Left cardiac atrium (tissue), 4 donors: ENCODE results near the gene RETNLB. TPM values are rescaled to one million over a fixed set of nuclear protein-coding genes. Genes with fewer than 3 reads are reported as not detected.

ENCODE experiments used
- ATAC-seq, 2 donors: fragments of 200-7000 bp; cut with Tn5 transposase; one replicate each; pipeline ENCODE4 v1.9.1; 2020; ENCODE audit warnings: mild to moderate bottlenecking in 2 of 2, moderate library complexity in 2 of 2
- DNase-seq: peaks from one replicate; pipeline ENCODE4 v3.0.0-alpha.2; 2020
- intact Hi-C, 2 donors: fragments of 100-400 bp; cut with DNase I; formaldehyde crosslinking; loops; one replicate each; pipeline versions ENCODE4 v1.14.1 to v1.15.1; 2022 to 2023
- long read RNA-seq: library from polyadenylated mRNA; unstranded; transcript quantifications from one replicate; pipeline ENCODE4 v2.0.0, GENCODE V29; 2021
- total RNA-seq, 2 donors: library from RNA; stranded (reverse); fragmentation: NEBNext Ultra II Directional; extraction: Animal tissue kit (Norgen Biotek cat#: 25700); gene quantifications; one replicate each; pipeline ENCODE4 v1.2.1, GENCODE V29; 2021
- donor health status: DM: no; HTN: yes; CAD: no.
- donor health status: DM: no; HTN: yes; CAD: no; lungs with severe emphysema.
- donor health status: DM: yes; HTN: yes; CAD: no.
- donor health status: Dilated cardiomyopathy.

RETNLB gene
- total RNA-seq = not detected
- long read RNA-seq = 0 reads

- DNase-seq = no peak
- intact Hi-C loops = no loop called here
- ATAC-seq = no peak
Observed at GRCh38 chr3:108757404-108757982, at the start of gene RETNLB. Gene RETNLB, minus strand, starts transcription at chr3:108757410. Its CDS starts 225 bp downstream, at chr3:108757185.

- intact Hi-C loops = no loop called here
- DNase-seq (no peak), ATAC-seq (peak in 1 of 2 donors; percentile 77)
Observed at GRCh38 chr3:108806316-108806715, 49.1 kb upstream of the RETNLB start.

- ATAC-seq = no peak
- intact Hi-C loops = no loop called here
- no peak for DNase-seq
Observed at GRCh38 chr3:108804966-108805365, 47.8 kb upstream of the RETNLB start.

- ATAC-seq (no peak), DNase-seq (no peak)
- intact Hi-C loops = no loop called here
Observed at GRCh38 chr3:108804437-108804836, 47.2 kb upstream of the RETNLB start.

GRCh38 chr3:108791473-108791872, 34.3 kb upstream of the RETNLB start:
- intact Hi-C loops = no loop called here
- DNase-seq = no peak

GRCh38 chr3:108780235-108780634, 23.0 kb upstream of the RETNLB start:
- no peak for DNase-seq
- no peak for ATAC-seq
- intact Hi-C loops = no loop called here

More at GRCh38 chr3:108791473-108791872, 34.3 kb upstream of the RETNLB start:
- no peak for ATAC-seq

- no peak for DNase-seq
- ATAC-seq = no peak
- intact Hi-C loops = no loop called here
Observed at GRCh38 chr3:108779496-108779895, 22.3 kb upstream of the RETNLB start.

GRCh38 chr3:108775649-108776048, 18.4 kb upstream of the RETNLB start:
- intact Hi-C loops = no loop called here
- DNase-seq = no peak
- no peak for ATAC-seq

- ATAC-seq (no peak), DNase-seq (no peak)
- intact Hi-C loops = no loop called here
Observed at GRCh38 chr3:108767253-108767652, 10.0 kb upstream of the RETNLB start.

GRCh38 chr3:108755686-108756085, 1.5 kb downstream of the RETNLB start:
- intact Hi-C loops = no loop called here
- ATAC-seq = no peak

GRCh38 chr3:108744762-108745161, 12.4 kb downstream of the RETNLB start:
- ATAC-seq (no peak), DNase-seq (no peak)
- intact Hi-C loops = no loop called here

More at GRCh38 chr3:108755686-108756085, 1.5 kb downstream of the RETNLB start:
- DNase-seq = no peak

GRCh38 chr3:108742929-108743328, 14.3 kb downstream of the RETNLB start:
- intact Hi-C loops = no loop called here
- DNase-seq (no peak), ATAC-seq (no peak)

- DNase-seq (no peak), ATAC-seq (no peak)
- intact Hi-C loops = no loop called here
Observed at GRCh38 chr3:108736821-108737220, 20.4 kb downstream of the RETNLB start.

GRCh38 chr3:108728934-108729333, 28.3 kb downstream of the RETNLB start:
- intact Hi-C loops = no loop called here
- DNase-seq = no peak

GRCh38 chr3:108728105-108728504, 29.1 kb downstream of the RETNLB start:
- ATAC-seq = no peak
- intact Hi-C loops = no loop called here
- no peak for DNase-seq

More at GRCh38 chr3:108728934-108729333, 28.3 kb downstream of the RETNLB start:
- no peak for ATAC-seq

- intact Hi-C loops = no loop called here
- ATAC-seq = no peak
- DNase-seq = no peak
Observed at GRCh38 chr3:108724101-108724500, 33.1 kb downstream of the RETNLB start.

- DNase-seq = no peak
- intact Hi-C loops = no loop called here
- no peak for ATAC-seq
Observed at GRCh38 chr3:108722724-108723123, 34.5 kb downstream of the RETNLB start.

- intact Hi-C loops = no loop called here
- ATAC-seq = peak in 1 of 2 donors; percentile 65
Observed at GRCh38 chr3:108719178-108719806, 37.9 kb downstream of the RETNLB start.

GRCh38 chr3:108718454-108718853, 38.8 kb downstream of the RETNLB start:
- intact Hi-C loops = no loop called here
- ATAC-seq = peak in 1 of 2 donors; percentile 72

More at GRCh38 chr3:108719178-108719806, 37.9 kb downstream of the RETNLB start:
- DNase-seq = no peak

GRCh38 chr3:108713816-108714215, 43.4 kb downstream of the RETNLB start:
- intact Hi-C loops = no loop called here
- DNase-seq (no peak), ATAC-seq (no peak)

More at GRCh38 chr3:108718454-108718853, 38.8 kb downstream of the RETNLB start:
- DNase-seq = no peak

GRCh38 chr3:108713009-108713516, 44.1 kb downstream of the RETNLB start:
- intact Hi-C loops = no loop called here
- DNase-seq (no peak), ATAC-seq (no peak)
